LNCaP clone FGC (cell line): ENCODE results near the gene IL37.

Experiments
- DNase-seq: peaks from one replicate; pipeline ENCODE4 v3.0.0-alpha.2; 2011; ENCODE audit warnings: low read depth
- H3K4me3 ChIP-seq: 2 replicates; pipeline ENCODE4 v1.5.1; 2011; ENCODE audit warnings: mild to moderate bottlenecking, low read depth, low read length, control low read depth
- TF ChIP-seq, protein P1 (sequence below): IDR thresholded peaks from 2 replicates; pipeline ENCODE4 v1.5.1; 2012; ENCODE audit warnings: mild to moderate bottlenecking; ENCODE audit not compliant: control insufficient read depth, insufficient read depth; ENCODE audit errors: extremely low read depth

IL37 gene

DNA sequence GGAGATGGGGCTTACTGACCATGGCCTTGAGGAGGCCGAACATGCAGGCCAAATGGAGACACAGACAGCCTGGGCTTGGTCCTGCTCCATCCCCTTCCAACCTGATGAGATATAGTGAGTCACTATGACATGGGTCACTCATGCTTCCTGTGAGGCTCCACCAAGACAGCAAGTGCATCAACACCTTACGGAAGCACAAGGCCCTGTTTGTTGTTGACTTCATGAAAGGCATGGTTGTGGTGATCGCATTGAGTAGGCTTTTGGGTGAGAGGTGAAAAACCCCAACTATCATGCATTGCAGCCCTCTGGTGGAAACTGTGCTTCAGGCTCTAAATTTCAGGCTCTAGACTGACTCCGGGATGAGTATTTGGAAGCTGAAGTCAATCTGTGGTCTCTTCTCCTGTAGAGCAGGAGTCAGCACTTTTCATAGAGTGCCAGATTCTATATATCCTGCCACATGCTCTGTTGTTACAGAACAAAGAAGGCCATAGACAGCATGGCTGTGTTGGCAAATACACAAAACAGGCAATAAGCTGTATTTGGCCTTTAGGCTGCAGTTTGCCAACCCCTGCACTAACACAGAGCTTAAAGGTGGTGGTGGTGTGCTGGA, 10.1 kb downstream of the IL37 start:
- no peak overlapping the region for H3K4me3 ChIP-seq
- TF ChIP-seq, protein P1, sequence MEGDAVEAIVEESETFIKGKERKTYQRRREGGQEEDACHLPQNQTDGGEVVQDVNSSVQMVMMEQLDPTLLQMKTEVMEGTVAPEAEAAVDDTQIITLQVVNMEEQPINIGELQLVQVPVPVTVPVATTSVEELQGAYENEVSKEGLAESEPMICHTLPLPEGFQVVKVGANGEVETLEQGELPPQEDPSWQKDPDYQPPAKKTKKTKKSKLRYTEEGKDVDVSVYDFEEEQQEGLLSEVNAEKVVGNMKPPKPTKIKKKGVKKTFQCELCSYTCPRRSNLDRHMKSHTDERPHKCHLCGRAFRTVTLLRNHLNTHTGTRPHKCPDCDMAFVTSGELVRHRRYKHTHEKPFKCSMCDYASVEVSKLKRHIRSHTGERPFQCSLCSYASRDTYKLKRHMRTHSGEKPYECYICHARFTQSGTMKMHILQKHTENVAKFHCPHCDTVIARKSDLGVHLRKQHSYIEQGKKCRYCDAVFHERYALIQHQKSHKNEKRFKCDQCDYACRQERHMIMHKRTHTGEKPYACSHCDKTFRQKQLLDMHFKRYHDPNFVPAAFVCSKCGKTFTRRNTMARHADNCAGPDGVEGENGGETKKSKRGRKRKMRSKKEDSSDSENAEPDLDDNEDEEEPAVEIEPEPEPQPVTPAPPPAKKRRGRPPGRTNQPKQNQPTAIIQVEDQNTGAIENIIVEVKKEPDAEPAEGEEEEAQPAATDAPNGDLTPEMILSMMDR, result no peak
- DNase-seq, result no peak

DNA sequence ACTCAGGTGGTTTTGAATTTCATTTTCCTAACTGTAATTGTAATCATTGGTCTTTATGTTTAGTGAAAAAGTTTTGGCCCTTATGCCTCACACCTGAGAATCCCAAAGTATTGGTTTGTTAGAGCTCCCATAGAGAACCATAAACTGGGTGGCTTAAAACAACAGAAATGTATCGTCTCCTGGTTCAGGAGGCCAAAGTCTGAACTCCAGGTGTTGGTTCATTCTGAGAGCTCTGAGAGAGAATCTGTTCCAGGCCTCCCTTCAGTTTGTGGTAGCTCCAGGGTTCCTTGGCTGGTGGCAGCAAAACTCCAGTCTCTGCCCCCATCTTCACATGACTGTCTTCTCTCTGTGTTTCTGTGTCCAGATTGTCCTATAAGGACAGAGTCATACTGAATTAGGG, 11.0 kb downstream of the IL37 start:
- H3K4me3 ChIP-seq, result no peak overlapping the region
- TF ChIP-seq, protein P1, result no peak
- DNase-seq, result no peak

DNA sequence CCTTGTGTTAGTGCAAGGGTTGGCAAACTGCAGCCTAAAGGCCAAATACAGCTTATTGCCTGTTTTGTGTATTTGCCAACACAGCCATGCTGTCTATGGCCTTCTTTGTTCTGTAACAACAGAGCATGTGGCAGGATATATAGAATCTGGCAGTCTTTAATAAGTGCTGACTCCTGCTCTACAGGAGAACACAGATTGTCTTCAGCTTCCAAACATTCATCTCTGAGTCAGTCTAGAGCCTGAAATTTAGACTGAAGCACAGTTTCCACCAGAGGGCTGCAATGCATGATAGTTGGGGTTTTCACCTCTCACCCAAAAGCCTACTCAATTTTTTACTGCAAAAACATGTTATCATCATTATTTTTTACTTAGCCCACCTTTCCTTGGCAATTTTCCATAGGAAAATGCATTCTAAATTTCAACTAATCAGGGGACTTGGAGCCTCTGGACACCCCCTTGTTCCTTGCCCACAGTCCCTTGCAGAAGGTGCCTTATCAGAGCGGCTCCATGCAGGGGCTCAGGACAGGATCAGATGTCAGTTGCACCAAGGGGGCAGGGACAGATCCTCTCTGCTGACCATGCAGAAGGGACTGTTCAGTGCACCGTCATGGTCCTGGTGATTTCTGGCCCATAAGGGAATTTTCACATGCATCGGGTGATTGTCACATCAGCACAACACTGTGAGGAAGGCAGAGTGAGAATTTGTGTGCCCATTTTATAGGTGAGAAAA, 12.4 kb downstream of the IL37 start:
- TF ChIP-seq, protein P1, result no peak
- H3K4me3 ChIP-seq, result no peak overlapping the region
- no peak for DNase-seq

DNA sequence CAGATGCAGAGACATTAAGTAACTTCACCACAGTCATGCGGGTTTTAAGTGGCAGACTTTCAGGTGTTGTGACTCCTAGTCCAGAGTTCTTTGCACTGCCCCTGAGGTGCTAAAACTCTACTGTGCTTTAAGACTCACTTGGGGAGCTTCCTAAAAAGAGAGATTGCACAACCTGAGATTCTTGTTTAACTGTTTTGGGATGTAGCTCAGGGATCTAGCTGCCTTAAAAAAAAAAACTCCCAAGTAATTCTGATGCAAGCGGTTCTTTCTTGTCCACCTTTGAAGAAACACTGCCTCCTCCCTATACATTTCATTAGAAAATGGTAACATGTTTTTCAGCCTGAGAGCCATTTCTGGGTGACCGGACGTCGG, 13.0 kb downstream of the IL37 start:
- DNase-seq, result no peak
- TF ChIP-seq, protein P1, result no peak
- no peak overlapping the region for H3K4me3 ChIP-seq

DNA sequence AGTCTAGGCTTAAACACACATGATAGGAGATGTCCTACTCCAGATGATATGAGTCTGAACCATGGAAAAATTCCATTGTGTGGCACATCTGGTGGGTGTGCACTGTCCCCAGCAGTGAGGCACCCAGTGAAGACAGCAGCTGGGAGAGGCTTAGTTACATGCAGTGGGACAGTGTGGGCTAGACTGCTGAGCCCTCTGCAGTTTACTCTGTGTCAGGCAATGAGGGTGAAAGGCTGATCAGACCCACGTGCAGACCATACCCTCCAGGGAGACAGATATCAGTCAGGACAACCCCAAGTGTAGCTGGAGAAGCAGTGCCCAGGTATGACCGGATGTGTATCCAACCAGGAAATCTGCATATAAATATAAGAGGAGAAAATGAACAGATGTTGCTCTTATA, 13.4 kb downstream of the IL37 start:
- TF ChIP-seq, protein P1, result no peak
- no peak overlapping the region for H3K4me3 ChIP-seq
- DNase-seq, result no peak

DNA sequence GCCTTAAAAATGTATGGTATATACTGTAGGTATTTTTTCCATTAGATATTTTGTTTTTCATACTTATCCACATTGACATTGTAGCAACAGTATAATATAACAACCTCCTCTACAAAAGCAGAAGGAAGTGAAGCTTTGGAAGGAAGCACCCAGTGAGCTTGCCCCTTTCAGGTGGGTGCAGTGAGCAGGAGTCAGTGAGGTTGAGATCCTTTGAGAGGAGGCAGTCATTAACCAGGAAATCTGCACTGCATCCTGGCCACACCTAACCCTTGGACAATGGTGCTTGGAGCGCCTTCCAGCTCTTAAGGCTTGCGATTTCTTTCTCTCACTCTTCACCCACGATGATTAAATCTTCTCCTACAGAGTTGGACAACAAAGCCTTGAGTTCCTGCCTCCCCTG, 13.9 kb downstream of the IL37 start:
- TF ChIP-seq, protein P1, result no peak
- DNase-seq, result no peak
- H3K4me3 ChIP-seq, result no peak overlapping the region

DNA sequence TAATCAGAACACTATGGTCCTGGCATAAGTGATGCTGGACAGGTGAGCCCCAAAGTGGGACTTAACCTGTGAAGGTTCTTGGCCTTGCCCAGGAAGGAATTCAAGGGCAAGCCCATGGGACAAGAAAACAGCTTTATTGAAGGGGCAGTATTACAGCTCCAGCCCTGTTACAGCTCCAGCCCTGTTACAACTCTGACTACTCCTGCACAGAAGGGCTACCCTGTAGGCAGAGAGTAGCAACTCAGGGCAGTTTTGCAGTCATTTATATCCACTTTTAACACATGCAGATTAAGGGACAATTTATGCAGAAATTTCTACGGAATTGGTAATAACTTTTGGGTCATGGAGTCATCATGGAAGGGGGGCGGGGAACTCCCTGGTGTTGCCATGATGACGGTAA, 15.7 kb downstream of the IL37 start:
- DNase-seq, result no peak
- no peak overlapping the region for H3K4me3 ChIP-seq
- TF ChIP-seq, protein P1, result no peak
